HG02884 (cell line): ENCODE data around the gene KIRREL3.

Experiments used
- ATAC-seq: cut with Tn5 transposase; IDR thresholded peaks from one replicate; pipeline ENCODE4 v1.9.1; 2021; ENCODE audit warnings: mild to moderate bottlenecking, moderate library complexity; ENCODE audit not compliant: unreplicated experiment

The KIRREL3 gene

DNA sequence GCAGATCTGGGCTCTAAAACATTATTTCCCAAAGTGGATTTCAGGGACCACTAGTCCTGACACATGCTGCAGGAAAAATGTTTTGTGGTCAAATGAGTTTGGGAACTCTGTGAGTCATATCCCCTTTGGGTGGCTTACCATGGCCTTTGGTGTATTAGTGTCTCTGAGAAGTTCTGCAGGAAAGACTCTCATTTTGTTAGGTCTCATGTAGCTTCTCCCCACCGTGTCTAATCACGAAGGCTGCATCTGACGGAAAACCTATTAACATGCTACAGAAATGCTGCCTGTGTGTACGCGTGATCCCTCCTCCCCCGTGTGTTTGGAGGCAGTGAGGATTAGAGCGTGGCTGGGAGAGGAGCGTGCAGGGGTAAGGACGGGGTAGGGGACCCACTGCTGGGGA is 453.4 kb downstream of the KIRREL3 start:
- ATAC-seq: no peak

DNA sequence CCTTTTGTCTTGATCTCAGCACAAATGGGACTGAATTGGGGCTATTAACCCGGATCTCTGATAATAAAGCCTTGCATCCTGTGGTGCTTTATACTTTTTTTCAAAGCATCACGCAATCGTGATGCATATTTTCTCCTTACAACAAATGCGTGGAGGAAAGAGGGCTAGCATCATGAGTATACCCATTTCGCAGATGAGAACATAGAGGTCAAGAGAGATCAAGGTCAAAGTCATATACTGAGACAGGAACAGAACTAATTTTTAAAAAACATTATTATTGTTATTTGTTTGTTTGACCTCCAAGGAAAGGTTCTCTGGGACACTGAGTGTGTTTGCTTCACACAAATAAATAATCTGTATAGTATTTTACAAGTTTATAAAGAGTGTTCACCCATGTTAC is 453.9 kb downstream of the KIRREL3 start:
- ATAC-seq: no peak

DNA sequence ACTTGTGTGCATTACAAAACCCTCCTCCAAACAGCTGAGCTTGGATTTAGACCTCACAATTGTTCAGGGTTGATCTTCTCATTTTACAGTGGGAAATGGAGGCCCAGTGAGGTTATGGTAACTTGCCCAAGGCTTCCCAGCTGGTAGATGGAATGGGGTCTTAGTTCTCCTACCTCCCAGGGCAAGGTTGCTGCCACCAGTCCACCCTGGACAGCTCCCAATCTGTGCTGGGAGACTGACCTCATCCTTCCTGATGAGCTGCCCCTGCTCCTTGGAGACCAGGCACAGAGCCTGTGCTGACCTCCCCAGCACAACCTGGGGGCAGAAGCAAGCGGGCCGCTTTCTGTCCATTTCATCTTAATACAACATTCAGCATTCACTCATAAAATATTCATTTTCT is 454.4 kb downstream of the KIRREL3 start:
- no peak for ATAC-seq

DNA sequence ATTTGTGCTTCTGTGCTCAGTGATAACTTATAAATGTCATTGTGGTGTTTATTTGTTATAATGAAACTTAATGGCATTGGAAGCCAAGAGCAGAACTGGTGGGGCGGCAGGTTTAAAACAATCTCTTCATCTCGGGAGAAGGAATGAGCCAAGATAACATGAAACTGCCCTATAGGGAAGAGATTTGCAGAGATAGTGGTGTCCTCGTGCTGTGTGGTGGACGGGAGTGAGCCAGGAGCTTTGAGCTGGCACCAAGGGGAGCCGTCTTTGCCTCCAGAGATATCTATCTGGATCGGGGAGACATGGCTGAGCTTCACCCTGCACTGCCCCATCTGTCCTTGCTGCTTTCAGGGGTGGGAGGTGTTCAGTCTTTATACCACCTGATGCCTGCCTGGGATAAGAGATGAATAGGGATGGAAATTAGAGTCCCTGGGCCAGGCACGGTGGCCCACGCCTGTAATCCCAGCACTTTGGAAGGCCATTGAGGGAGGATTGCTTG is 455.5 kb downstream of the KIRREL3 start:
- ATAC-seq: no peak

GRCh38 chr11:126544108-126545056 is 456.2 kb downstream of the KIRREL3 start:
- no peak for ATAC-seq

DNA sequence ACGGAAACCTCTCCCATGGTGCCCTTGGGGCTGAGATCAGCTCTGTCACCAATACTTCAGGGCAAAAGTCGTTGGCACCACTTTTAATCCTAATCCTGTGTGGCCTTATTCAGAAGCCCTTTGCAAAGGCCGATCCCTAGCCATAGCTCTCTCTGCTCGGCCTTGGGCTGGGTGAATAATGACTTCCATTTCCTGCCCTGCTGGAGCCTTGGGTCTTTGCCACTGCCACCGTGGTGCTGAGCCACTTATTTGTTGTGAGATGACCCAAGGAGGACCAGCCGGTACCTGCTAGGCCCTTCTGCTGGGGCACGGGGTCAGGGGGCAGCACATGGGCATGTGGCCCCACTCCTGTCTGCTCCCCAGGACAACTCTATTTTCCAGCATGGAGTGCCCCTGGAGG is 456.9 kb downstream of the KIRREL3 start:
- ATAC-seq: no peak

DNA sequence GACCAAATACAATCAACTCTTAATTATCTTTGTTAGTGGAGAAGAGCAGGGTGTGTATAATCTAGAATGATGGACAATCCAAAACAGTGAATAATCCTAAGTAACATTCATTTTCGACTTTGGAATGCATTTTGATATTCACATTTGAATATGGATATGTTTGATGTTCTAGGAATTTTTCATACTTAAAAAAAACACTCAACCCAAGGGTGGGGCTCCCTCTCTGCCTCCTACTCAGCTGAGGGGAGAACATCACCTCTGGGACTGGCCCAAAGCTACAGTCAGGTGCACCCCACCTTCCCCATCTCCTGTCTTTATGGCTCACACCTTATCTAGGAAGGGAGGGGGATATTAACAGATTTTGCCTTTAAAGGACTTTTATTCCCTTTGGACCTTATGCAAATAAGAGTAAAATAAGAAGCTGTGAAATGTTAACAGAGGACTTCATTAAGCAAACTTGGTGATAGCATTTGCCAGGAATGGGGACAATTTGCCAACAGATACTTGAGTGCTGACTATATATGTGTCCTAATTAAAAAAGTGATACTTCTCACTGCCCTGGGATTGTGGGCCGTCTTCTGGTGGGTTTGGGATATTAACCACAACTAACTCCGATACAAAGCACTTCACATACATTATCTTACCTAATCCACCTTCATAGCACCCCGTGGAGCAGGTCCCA is 458.1 kb downstream of the KIRREL3 start:
- no peak for ATAC-seq

DNA sequence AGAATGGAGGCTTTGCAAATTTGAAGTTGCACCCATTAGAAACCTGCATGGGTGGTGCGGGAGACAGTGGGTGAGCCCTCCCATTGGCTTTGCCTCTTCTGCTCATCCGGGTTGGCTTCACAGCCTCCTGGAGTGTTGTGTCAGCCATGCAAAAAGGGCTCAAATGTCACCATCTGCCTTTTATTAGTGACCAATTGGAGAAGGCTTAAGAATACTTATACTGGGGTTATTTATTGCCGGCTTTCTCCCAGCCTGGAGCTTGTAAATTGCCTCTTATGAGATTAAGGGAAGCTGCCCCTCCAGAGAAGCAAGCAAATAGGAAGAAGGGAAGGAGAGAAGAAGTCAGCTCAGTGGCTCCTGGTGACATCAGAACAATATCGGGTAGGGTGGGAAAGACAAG is 462.5 kb downstream of the KIRREL3 start:
- ATAC-seq: no peak

DNA sequence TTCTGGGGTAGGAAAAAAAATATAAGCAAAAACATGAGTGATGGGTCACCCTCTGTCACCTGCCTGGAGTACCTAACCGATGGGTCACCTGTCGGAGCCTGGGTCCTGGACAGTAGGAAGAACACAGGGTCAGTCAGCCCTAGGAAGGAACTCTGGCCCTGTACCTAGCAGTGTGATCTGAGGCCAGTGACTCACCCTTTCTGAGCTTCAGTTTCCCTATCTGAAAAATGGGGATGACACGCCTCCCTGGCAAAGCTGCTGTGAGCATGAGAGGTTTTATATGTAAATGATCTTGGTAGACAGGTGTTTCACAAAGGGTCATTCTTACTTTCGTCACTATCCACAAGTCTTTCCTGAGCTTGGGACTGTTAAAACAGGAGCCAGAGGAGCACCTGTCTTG is 463.1 kb downstream of the KIRREL3 start:
- ATAC-seq: no peak

- ATAC-seq: no peak
Observed at GRCh38 chr11:126534141-126534805, 466.3 kb downstream of the KIRREL3 start.

- ATAC-seq: no peak
Observed at GRCh38 chr11:126533560-126533959, 467.0 kb downstream of the KIRREL3 start.

DNA sequence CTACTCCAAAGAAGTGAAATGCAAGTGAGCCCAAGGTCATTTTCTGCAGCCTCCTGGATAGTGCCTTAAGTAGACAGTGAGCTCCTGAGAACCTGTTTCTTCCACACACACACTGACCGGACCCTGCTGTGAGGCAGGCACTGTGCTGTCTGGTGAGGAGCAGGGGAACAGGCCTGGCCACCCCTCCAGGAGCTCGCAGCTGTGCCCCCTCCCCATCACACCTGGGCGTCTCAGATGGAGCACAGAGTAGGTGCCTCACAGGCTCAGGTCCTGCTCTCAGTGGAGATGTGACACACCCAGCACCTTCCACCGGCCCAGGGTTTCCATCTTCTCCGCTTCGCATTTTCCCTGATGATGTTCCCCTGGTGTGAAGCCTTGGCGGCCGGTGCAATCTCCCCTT is 470.2 kb downstream of the KIRREL3 start:
- no peak for ATAC-seq

- ATAC-seq: no peak
Observed at GRCh38 chr11:126529037-126529436, 471.5 kb downstream of the KIRREL3 start.

GRCh38 chr11:126528075-126528474 is 472.5 kb downstream of the KIRREL3 start:
- no peak for ATAC-seq

GRCh38 chr11:126527651-126528050 is 472.9 kb downstream of the KIRREL3 start:
- ATAC-seq: no peak

DNA sequence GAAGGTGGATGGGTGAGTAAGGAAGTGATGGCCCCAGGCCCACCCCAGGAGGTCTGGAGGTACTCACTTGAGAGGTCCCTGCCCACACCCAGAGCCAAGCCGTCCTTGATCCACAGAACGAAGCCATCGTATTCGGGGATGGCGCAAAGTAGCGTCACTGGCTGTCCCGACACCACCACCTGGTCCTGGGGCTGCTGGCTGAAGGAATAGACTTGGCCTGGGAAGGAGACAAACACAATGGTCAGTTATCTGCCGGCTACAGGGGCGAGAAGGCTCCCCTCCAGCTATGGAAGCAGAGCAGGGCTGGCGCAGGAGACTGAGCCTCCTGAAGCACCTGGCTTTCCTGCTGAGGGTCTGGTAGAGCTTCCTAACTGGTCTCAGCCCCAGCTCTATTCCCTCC is 474.1 kb downstream of the KIRREL3 start:
- no peak for ATAC-seq

GRCh38 chr11:126525702-126526101 is 474.9 kb downstream of the KIRREL3 start:
- ATAC-seq: no peak

- no peak for ATAC-seq
Observed at GRCh38 chr11:126525216-126525615, 475.4 kb downstream of the KIRREL3 start.

GRCh38 chr11:126523441-126524205 is 476.9 kb downstream of the KIRREL3 start:
- no peak for ATAC-seq

GRCh38 chr11:126522606-126523005 is 478.0 kb downstream of the KIRREL3 start:
- no peak for ATAC-seq

GRCh38 chr11:126522152-126522551 is 478.4 kb downstream of the KIRREL3 start:
- ATAC-seq: no peak
